Astrocyte of the spinal cord (primary cell): Measurements from ENCODE around the gene PDZRN4.
A peak's percentile ranks its signal among the peaks of the same experiment; 100 is the strongest.
"Not testable (repeated sequence)": the region's sequence is repeated elsewhere in the genome, so short reads cannot be mapped to it uniquely, and the experiment has no call there.

Experiments
- DNase-seq: peaks from one replicate; pipeline ENCODE4 v3.0.0; 2011; ENCODE audit warnings: low read depth, low spot score
- H3K4me3 ChIP-seq: 2 replicates; pipeline ENCODE4 v1.5.1; 2011; ENCODE audit warnings: low read depth, mild to moderate bottlenecking, low read length, moderate library complexity
- CTCF ChIP-seq: IDR thresholded peaks from 2 replicates; pipeline ENCODE4 v1.5.1; 2012; ENCODE audit warnings: low read depth, mild to moderate bottlenecking, low read length, inconsistent platforms
- in situ Hi-C: cut with HindIII; loops from 2 replicates; pipeline ENCODE4 v1.10.0; 2017; ENCODE audit warnings: low sequenced_read_pairs

PDZRN4 gene

DNA sequence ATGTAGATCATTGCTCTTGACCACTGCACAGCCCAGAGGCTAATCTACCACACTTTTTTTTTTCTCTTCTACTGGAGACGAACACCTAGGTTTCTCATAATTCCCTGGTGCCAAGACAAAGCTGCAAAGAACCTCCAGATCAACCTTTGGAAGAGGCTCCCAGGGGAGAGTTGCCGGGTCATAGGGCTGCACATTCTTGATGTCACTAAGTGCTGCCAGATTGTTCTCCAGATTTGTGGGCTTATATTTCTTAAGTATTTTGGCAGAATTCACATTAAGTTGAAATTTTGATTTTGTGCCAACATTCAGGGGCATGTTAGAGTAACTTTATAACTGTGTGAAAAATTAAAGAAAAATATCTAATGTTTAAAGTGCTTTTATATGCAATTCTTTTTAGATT lies 13.5 kb upstream of the PDZRN4 start:
- DNase-seq, result no peak
- in situ Hi-C loops, result no loop called here
- no peak overlapping the region for H3K4me3 ChIP-seq
- no peak for TF ChIP-seq CTCF

- DNase-seq, in situ Hi-C loops, H3K4me3 ChIP-seq: not testable (repeated sequence)
These were observed 8.6 kb upstream of the PDZRN4 start for GRCh38 chr12:41179507-41179906.

- no peak for TF ChIP-seq CTCF
- H3K4me3 ChIP-seq, result no peak overlapping the region
- DNase-seq, result no peak
- in situ Hi-C loops, result no loop called here
These were observed 3.3 kb upstream of the PDZRN4 start for GRCh38 chr12:41184864-41185263.

- TF ChIP-seq CTCF, result no peak
- DNase-seq, result no peak
- in situ Hi-C loops, result no loop called here
- H3K4me3 ChIP-seq, result no peak overlapping the region
These were observed 2.1 kb upstream of the PDZRN4 start for GRCh38 chr12:41186026-41186425.

DNA sequence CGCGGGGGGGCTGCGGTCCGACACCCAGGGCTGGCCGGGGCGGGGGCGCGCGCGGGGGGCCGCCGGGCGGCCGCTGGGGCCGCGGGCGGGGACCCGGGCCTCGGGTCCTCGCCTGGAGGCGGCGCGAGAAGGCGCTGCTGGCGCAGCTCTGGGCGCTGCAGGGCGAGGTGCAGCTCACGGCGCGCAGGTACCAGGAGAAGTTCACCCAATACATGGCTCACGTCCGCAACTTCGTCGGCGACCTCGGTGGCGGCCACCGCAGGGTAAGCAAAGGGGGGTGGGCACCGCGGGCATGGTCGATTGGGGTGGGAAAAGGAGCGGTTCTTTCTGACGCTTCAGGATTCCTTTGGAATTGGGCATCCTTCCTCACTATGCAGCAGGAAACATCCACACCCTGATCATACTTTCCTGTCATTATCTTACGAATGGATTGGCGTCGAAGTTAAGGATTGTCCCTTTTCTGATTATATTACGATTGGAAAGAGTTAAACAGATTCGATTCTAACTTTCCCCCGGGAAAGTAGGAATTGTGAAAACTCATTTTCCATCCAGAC lies 798 bp downstream of the PDZRN4 start:
- TF ChIP-seq CTCF, result no peak
- in situ Hi-C loops, result no loop called here
- H3K4me3 ChIP-seq, result no peak overlapping the region
- DNase-seq, result no peak

DNA sequence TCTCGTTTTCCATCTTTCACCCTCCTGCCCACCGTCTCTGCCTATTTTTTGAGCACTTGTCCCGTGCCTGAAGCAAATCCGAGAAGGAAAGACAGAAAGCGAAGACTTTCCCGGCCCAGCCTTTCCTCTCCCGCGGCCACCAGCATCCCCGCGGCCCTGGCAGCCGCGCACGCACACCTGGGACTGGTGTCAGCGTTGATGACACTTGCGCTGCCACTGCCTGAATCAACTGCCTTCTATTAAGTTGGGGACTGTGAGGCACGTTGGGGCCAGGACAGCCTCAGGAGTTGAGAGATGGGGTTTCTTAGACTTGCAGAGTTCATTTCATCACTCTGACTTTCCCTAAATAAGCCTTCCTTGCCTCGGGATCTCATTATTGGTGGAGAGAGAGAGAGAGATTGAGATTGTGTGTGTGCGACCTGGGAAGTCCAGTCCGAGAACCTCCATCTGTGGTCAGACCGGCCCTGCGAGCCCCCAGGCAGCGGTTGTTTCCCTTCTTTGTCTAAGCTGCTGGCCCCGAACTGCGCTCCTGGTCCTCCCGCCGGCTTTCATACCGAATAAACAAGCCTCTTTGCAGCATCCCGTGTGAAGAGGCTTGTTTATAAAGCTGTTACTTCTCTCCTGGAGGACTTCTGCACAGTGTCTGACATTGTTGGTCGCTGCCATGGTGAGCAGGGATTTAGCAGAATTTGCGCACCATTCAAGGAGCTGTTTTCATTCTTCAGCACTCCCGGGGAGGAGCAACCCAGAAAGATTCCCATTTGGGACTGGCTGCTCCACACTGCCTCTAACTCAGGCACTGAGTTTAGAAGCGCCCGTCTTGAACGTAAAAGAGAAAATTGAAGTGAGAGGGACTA lies 1.5 kb downstream of the PDZRN4 start:
- H3K4me3 ChIP-seq, result no peak overlapping the region
- no peak for TF ChIP-seq CTCF
- in situ Hi-C loops, result no loop called here
- peak; percentile 6 for DNase-seq

DNA sequence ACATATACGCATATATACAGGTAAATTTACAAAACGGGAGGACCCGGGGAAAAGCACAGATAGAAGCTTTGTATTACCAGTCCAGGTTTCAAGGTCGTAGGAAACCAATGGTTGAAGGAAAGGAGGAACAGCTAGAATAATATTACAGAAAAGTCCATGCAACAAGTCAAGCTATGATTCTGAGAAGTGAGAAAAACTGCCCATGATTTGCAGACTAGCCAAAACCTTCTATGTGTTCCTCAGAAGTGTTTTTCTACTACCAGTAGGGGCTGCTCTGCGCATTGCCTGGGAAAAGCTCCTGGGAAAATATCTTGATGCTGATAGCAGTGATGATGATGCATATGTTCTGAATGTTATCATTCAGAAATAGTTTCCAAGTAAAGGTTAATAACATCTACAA lies 2.2 kb downstream of the PDZRN4 start:
- peak; percentile 20 for DNase-seq
- H3K4me3 ChIP-seq, result no peak overlapping the region
- peak; percentile 58 for TF ChIP-seq CTCF
- in situ Hi-C loops, result no loop called here

GRCh38 chr12:41191549-41191948 lies 3.4 kb downstream of the PDZRN4 start:
- DNase-seq, in situ Hi-C loops, H3K4me3 ChIP-seq: not testable (repeated sequence)
